ENCODE measurements around the gene ZNF195.

- TF ChIP-seq CTCF (IDR thresholded peaks at IDR 0.05; ENCODE audit: low read depth, low read length) (no peak), EZH2phosphoT487 (IDR thresholded peaks at IDR 0.05; ENCODE audit: low read depth) (no peak)
These were observed 21.6 kb downstream of the ZNF195 start for GRCh38 chr11:3357302-3357701.
